Natural killer cell (primary cell): ENCODE results near the gene NR1D1. TPM values are rescaled to one million over a fixed set of nuclear protein-coding genes. Genes with fewer than 3 reads are reported as not detected.

Experiments
- ATAC-seq, 3 donors: fragments of 150-1000 bp in 2 of 3; fragments of 200-7000 bp in 1 of 3; cut with Tn5 transposase; 1 replicate in 1 of 3; 2 replicates in 2 of 3; pipeline ENCODE4 v1.10.0; 2021; ENCODE audit warnings: mild to moderate bottlenecking in 2 of 3, moderate library complexity in 2 of 3
- DNase-seq, 2 donors: peaks; one replicate each; pipeline versions ENCODE4 v3.0.0 to v3.0.0-alpha.2; 2013 to 2021; ENCODE audit warnings: mixed read lengths in 1 of 2
- H3K27ac ChIP-seq: one replicate; pipeline ENCODE4 v1.5.1; 2013; ENCODE audit warnings: mild to moderate bottlenecking, low read length
- H3K27me3 ChIP-seq: one replicate; pipeline ENCODE4 v1.6.1; 2013; ENCODE audit warnings: low read length; ENCODE audit not compliant: control insufficient read depth, insufficient read depth
- H3K36me3 ChIP-seq: one replicate; pipeline ENCODE4 v1.6.1; 2013; ENCODE audit warnings: low read length; ENCODE audit not compliant: control insufficient read depth, insufficient read depth
- H3K4me1 ChIP-seq: one replicate; pipeline ENCODE4 v1.6.1; 2013; ENCODE audit warnings: low read length; ENCODE audit not compliant: control insufficient read depth, insufficient read depth
- H3K4me3 ChIP-seq: one replicate; pipeline ENCODE4 v1.5.1; 2013; ENCODE audit warnings: low read length
- H3K9me3 ChIP-seq: one replicate; pipeline ENCODE4 v1.6.1; 2013; ENCODE audit warnings: low read length; ENCODE audit not compliant: control insufficient read depth, insufficient read depth
- H3K27ac Mint-ChIP-seq, 2 donors: one replicate each; pipeline ENCODE4 v1.8.0; 2022; ENCODE audit warnings: mild to moderate bottlenecking in 2 of 2, mixed read lengths in 2 of 2, moderate library complexity in 1 of 2
- H3K27me3 Mint-ChIP-seq, 2 donors: one replicate each; pipeline ENCODE4 v1.8.0; 2022; ENCODE audit warnings: low read depth in 2 of 2, mixed read lengths in 2 of 2
- H3K36me3 Mint-ChIP-seq: one replicate; pipeline ENCODE4 v1.8.0; 2022; ENCODE audit warnings: mixed read lengths
- H3K4me1 Mint-ChIP-seq, 2 donors: one replicate each; pipeline ENCODE4 v1.8.0; 2022; ENCODE audit warnings: mixed read lengths in 2 of 2
- H3K4me3 Mint-ChIP-seq: one replicate; pipeline ENCODE4 v1.8.0; 2022; ENCODE audit warnings: mild to moderate bottlenecking, moderate library complexity, mixed read lengths
- H3K9me3 Mint-ChIP-seq, 2 donors: one replicate each; pipeline ENCODE4 v1.8.0; 2022; ENCODE audit warnings: mixed read lengths in 2 of 2
- CTCF ChIP-seq: fragments of 200-600 bp; IDR thresholded peaks from one replicate; pipeline ENCODE4 v1.8.0; 2022; ENCODE audit warnings: antibody characterized with exemption
- WGBS: methylation state at CpG from one replicate; pipeline ENCODE4 v1.1.7; 2013; ENCODE audit warnings: missing lambda C conversion rate; ENCODE audit not compliant: insufficient coverage; 5-methylcytosine and 5-hydroxymethylcytosine counted together
- intact Hi-C: fragments of 100-400 bp; cut with micrococcal nuclease; formaldehyde crosslinking; loops from one replicate; pipeline ENCODE4 v1.14.2; 2022
- total RNA-seq, 4 donors: library from RNA; stranded (reverse); fragments of 120-200 nt in 1 of 4; gene quantifications; one replicate each; pipeline versions ENCODE4 v1.2.3 to v1.2.4, GENCODE V29; 2013 to 2022

Gene NR1D1
- total RNA-seq, 3 donors from 2014 or later (not counting 1 experiment from before 2014, with no cell fraction given): 8.8 to 10.1 (median 9.9) TPM

DNA sequence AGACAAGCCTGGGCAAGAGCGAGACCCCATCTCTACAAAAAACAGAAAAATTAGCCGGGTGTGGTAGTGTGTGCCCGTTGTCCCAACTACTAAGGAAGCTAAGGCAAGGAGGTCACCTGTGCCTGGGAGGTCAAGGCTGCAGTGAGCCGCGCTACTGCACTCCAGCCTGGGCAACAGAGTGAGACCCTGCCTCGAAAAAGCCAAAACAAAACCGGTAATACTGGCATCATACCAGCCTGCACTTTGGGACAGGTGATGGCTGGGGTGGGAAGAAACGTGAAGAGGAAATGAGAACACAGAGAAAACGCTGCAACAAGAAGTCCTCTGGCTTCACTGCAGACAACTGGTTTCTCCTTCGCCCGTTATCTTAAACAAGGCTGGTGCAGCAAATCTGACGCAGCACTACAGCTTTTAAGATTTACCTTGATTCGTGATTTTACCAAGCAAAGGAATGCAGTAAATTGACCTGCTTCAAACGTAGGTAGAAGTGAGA lies 39.2 kb upstream of the NR1D1 start:
- H3K36me3 ChIP-seq: peaks cover 36% of the 10 kb centered on the region
- DNase-seq (no peak), ATAC-seq (peak in 2 of 3 donors; percentile 2 to 6)
- peak overlapping the region; percentile 51 for H3K4me3 ChIP-seq
- H3K4me1 ChIP-seq: peaks cover 16% of the 10 kb centered on the region
- no peaks in the 10 kb centered on the region for H3K27me3 ChIP-seq
- intact Hi-C loops: loop anchor here (1.0 to 5.0 kb wide), 3 partner anchors 26 to 78 kb away; partner anchors contain the start of gene WIPF2
- Mint-ChIP-seq H3K9me3 (no peaks in the 10 kb centered on the region), H3K4me3 (peak overlapping the region; percentile 95), H3K4me1 (peaks cover 28 to 34% of the 10 kb centered on the region in 2 donors), H3K27me3 (no peaks in the 10 kb centered on the region), H3K27ac (peak overlapping the region; percentile 97), H3K36me3 (peaks cover 20% of the 10 kb centered on the region)
- WGBS: 24% methylated on average over 14 of the region's 14 CpGs
- TF ChIP-seq CTCF: no peak
- peak overlapping the region; percentile 94 for H3K27ac ChIP-seq
- H3K9me3 ChIP-seq: no peaks in the 10 kb centered on the region

- Mint-ChIP-seq H3K27ac (peak overlapping the region; percentile 56 to 69), H3K9me3 (no peaks in the 10 kb centered on the region), H3K4me1 (peaks cover 13 to 19% of the 10 kb centered on the region in 2 donors), H3K36me3 (peaks cover 56% of the 10 kb centered on the region), H3K4me3 (no peak overlapping the region), H3K27me3 (no peaks in the 10 kb centered on the region)
- Histone ChIP-seq H3K27ac (no peak overlapping the region), H3K4me1 (peaks cover 14% of the 10 kb centered on the region), H3K36me3 (peaks cover 56% of the 10 kb centered on the region), H3K27me3 (no peaks in the 10 kb centered on the region), H3K4me3 (no peak overlapping the region), H3K9me3 (no peaks in the 10 kb centered on the region)
- WGBS: 100% methylated on average over 3 of the region's 3 CpGs
- ATAC-seq: no peak
- TF ChIP-seq CTCF: no peak
- DNase-seq: no peak
- intact Hi-C loops: no loop called here
These were observed 35.4 kb upstream of the NR1D1 start for GRCh38 chr17:40135817-40136216.

- Histone ChIP-seq H3K36me3 (peaks cover 72% of the 10 kb centered on the region), H3K9me3 (no peaks in the 10 kb centered on the region), H3K27ac (no peak overlapping the region), H3K4me1 (peaks cover 5% of the 10 kb centered on the region), H3K27me3 (no peaks in the 10 kb centered on the region), H3K4me3 (no peak overlapping the region)
- Mint-ChIP-seq H3K4me1 (peaks cover under 1 to 10% of the 10 kb centered on the region in 2 donors), H3K27ac (peak overlapping the region; percentile 45 to 69), H3K36me3 (peaks cover 60% of the 10 kb centered on the region), H3K4me3 (no peak overlapping the region), H3K27me3 (no peaks in the 10 kb centered on the region), H3K9me3 (no peaks in the 10 kb centered on the region)
- ATAC-seq (no peak), DNase-seq (no peak)
- WGBS: 94% methylated on average over 5 of the region's 7 CpGs
- no peak for TF ChIP-seq CTCF
- intact Hi-C loops: no loop called here
These were observed 33.8 kb upstream of the NR1D1 start for GRCh38 chr17:40134184-40134583.
